GM18858 (cell line): Measurements from ENCODE around the gene SYNJ1.
"Not testable (repeated sequence)": the region's sequence is repeated elsewhere in the genome, so short reads cannot be mapped to it uniquely, and the experiment has no call there.

Experiments
- ATAC-seq: cut with Tn5 transposase; IDR thresholded peaks from one replicate; pipeline ENCODE4 v1.9.1; 2021; ENCODE audit not compliant: unreplicated experiment

SYNJ1 gene

DNA sequence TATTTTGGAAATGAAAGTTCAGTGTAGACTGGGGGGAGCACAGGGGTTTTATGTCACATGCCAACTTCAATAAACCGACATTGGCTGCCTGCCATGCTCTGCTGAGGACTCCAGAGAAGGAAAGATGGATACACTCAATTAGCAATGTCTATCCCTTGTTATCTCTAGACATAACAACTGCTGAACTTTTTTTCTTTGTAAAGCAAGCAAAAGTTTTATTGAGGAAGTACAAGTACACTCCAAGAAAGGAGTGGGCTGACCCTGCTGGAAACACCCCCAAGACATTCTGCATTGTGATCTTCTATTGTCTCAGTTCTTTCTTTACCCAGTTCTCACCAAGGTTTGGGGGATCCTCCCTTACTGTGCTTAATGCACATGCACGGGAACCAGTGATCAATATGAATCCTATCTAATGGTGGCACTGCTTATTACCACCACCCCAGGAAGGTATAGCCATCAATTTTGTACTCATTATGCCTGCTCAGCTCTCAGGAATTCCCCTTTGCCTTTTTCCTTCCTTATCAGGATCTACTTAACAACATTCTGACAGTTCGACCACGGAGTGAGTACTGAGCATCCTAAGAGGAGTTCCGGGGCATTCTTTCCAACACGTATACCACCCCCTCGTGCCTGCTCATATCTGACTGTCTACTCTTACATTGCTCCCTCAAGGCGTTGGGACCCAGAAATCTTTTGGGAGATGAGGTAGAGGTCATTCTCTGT, 28.7 kb downstream of the SYNJ1 start:
- ATAC-seq, result no peak

DNA sequence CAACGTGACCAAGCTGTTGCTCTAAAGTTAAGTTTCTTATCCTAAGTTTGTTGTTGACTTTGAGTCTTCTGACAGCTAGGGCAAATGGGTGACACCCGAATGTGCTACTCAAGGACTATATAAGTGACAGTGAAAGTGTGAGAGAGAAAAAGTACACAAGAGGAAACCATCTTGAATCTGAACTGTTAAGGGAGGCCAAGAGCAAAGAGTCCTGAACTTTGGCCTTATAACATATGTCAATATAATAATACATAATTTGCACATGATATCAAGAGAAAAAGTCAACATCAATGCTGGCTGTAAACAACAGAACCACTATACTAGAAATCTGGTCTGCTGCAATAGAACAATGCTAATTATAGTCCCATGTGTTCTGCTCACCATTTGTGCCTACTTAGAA, 29.5 kb downstream of the SYNJ1 start:
- ATAC-seq, result no peak

- not testable (repeated sequence) for ATAC-seq
These were observed 32.3 kb downstream of the SYNJ1 start for GRCh38 chr21:32695482-32695881.

- no peak for ATAC-seq
These were observed 34.2 kb downstream of the SYNJ1 start for GRCh38 chr21:32693581-32693980.

DNA sequence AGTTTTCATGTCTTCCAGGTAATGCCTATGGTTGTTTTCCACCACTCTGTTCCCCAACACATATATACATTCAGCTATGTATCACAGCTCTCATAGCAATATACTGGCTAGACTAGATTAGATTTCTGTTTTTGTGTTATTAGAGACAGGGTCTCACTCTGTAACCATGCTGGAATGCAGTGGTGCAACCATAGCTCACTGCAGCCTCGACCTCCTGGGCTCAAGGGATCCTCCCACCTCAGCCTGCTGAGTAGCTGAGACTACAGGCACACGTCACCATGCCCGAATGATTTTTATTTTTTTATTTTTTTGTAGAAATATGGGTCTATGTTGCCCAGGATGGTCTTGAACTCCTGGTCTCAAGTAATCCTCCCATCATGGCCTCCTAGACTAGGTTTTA, 37.7 kb downstream of the SYNJ1 start:
- no peak for ATAC-seq

GRCh38 chr21:32687643-32688345, 40.0 kb downstream of the SYNJ1 start:
- no peak for ATAC-seq

DNA sequence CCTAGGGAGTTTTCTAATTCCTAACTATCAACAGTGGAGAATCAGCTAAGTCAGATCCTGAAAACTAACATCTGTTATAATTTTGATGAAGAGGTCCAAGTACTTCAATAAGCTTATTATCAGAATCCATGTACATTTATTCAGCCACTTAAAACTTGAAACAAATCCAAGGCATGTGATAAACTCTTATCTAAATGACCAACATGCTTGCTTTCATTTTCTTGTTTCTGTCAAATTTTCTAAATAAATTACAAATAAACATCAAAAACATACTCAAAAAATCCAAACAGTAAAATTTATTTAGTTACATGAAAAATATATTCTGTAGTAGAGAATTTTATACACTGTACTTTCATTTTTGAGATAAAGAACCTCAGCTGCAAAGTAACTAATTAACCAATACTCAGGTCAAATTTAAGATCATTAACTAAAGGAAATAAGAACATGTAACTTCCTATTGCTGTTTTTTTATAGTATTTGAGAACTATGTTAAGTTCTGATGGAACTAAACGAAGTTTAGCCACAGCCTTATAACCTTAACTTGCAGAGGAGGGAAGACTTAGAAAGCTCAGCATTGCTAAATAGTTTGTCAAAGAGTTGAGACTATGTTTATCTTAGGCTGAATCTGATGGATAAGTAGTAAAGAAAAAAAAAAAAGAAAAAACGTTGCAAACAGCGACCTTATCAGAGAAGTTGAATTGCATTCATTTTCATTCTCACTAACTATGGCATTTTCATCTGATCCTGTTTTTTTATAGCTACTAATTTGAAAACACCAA, 44.9 kb downstream of the SYNJ1 start:
- ATAC-seq, result no peak

- ATAC-seq, result no peak
These were observed 53.1 kb downstream of the SYNJ1 start for GRCh38 chr21:32674731-32675130.

DNA sequence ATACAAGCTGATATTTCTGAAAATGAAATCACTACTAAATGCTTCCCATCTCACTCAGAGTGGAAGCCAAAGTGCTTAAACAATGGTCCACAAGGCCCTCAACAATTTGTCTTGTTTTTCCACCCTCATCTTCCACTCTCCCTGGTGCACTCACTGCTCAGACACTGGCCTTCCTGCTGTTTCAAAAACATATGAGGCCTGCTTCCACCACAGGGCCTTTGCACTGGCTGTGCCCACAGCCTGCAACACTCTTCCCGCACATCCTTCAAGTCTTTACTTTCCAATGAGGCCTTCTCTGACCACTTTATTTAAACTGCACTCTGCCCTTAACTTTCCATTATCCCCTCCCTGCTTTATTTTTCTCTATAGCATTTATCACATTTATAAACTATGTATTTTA, 53.8 kb downstream of the SYNJ1 start:
- no peak for ATAC-seq

DNA sequence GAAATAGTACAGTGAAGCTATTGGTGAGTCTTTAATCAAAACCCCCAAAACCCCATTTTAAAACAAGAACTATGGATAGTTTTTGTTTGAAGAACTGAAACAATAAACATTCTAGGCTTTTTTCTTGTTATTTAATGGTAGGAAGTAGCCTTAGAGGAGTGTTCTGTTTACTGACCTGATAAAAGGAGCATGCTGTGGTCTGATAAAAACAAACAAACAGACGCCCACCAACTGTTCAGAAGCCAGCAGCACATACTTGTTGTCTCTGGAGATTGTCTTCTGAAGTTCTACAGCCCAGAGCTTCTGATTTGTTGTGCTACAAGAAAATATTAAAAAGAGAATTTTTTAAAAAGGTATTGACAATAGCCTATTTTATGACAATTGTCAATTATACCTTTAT, 61.6 kb downstream of the SYNJ1 start:
- no peak for ATAC-seq

- not testable (repeated sequence) for ATAC-seq
These were observed 63.7 kb downstream of the SYNJ1 start for GRCh38 chr21:32664095-32664494.

GRCh38 chr21:32661981-32662380, 65.8 kb downstream of the SYNJ1 start:
- not testable (repeated sequence) for ATAC-seq

GRCh38 chr21:32661026-32661782, 66.6 kb downstream of the SYNJ1 start:
- not testable (repeated sequence) for ATAC-seq

DNA sequence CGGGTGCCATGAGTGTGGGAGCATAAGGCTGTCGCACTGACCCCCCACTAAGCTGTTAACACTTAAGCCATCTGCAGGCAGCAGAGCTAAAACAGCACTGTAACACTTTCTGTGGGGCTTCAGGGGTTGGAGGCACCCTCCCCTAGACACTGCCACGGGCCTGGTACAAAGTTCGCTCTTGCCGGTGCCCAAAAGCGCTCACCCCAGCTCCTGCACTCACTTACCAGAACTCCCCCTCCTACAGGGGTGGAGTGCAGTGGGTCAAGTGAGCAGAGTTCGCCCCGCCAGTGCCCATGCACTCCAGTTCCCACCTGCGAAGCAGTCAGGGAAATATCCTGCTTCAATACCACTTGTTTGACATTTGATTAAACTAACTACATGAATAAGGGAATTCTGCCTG, 69.3 kb downstream of the SYNJ1 start:
- no peak for ATAC-seq

- ATAC-seq, result peak; percentile 53
These were observed 74.4 kb downstream of the SYNJ1 start for GRCh38 chr21:32653326-32653901.

GRCh38 chr21:32648165-32648564, 79.6 kb downstream of the SYNJ1 start:
- no peak for ATAC-seq

- no peak for ATAC-seq
These were observed 82.3 kb downstream of the SYNJ1 start for GRCh38 chr21:32645261-32646182.

GRCh38 chr21:32641710-32642698, 85.8 kb downstream of the SYNJ1 start:
- ATAC-seq, result no peak
